Hepatocyte (in vitro differentiated cells): ENCODE results near the gene COL20A1.

Source experiments
- EZH2phosphoT487 ChIP-seq: fragments of 200-600 bp; sonication (generic); IDR thresholded peaks from one replicate; pipeline ENCODE4 v1.6.1; 2018; ENCODE audit warnings: antibody characterized with exemption, mild to moderate bottlenecking, low read depth, moderate library complexity; ENCODE audit not compliant: unreplicated experiment, severe bottlenecking
- TF ChIP-seq, protein P1 (sequence below): fragments of 200-600 bp; sonication (generic); IDR thresholded peaks from 2 replicates; pipeline ENCODE4 v1.5.1; 2016; ENCODE audit warnings: antibody characterized with exemption, mild to moderate bottlenecking; ENCODE audit not compliant: poor library complexity

DNA sequence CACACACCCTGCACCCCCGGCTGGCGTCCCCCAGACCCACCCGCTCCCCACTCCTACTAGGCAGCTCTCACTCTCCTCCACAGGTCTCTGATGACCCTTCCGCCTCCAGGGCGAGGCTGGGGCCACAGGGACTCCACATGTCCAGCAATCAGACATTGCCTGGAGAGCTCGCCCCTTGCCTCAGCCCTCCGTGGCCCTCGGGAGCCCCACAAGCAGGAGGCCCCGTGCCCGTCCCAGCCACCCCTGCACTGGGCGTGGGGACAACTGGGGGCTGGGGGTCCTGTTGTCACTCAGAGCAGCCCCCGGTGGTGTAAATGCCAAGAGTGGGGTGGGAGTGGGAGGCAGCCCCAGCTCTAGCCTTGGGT, 1.5 kb downstream of the COL20A1 start:
- TF ChIP-seq, protein P1, sequence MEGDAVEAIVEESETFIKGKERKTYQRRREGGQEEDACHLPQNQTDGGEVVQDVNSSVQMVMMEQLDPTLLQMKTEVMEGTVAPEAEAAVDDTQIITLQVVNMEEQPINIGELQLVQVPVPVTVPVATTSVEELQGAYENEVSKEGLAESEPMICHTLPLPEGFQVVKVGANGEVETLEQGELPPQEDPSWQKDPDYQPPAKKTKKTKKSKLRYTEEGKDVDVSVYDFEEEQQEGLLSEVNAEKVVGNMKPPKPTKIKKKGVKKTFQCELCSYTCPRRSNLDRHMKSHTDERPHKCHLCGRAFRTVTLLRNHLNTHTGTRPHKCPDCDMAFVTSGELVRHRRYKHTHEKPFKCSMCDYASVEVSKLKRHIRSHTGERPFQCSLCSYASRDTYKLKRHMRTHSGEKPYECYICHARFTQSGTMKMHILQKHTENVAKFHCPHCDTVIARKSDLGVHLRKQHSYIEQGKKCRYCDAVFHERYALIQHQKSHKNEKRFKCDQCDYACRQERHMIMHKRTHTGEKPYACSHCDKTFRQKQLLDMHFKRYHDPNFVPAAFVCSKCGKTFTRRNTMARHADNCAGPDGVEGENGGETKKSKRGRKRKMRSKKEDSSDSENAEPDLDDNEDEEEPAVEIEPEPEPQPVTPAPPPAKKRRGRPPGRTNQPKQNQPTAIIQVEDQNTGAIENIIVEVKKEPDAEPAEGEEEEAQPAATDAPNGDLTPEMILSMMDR: no peak
- TF ChIP-seq EZH2phosphoT487: no peak
